MG63 (cell line): Measurements from ENCODE around the gene TRMU. TPM values are rescaled to one million over a fixed set of nuclear protein-coding genes. Genes with fewer than 3 reads are reported as not detected.
"Not testable (repeated sequence)": the region's sequence is repeated elsewhere in the genome, so short reads cannot be mapped to it uniquely, and the experiment has no call there.

Source experiments
- DNase-seq: peaks from one replicate; pipeline ENCODE4 v3.0.0-alpha.2; 2020
- H3K27me3 ChIP-seq: fragments of 250-450 bp; sonication (Bioruptor Pico); 2 replicates; pipeline ENCODE4 v1.5.1; 2020; ENCODE audit warnings: mild to moderate bottlenecking, moderate library complexity
- H3K36me3 ChIP-seq: fragments of 250-450 bp; sonication (Bioruptor Pico); 2 replicates; pipeline ENCODE4 v1.5.1; 2020; ENCODE audit warnings: mild to moderate bottlenecking, moderate library complexity
- H3K4me3 ChIP-seq: fragments of 250-450 bp; sonication (Bioruptor Pico); 2 replicates; pipeline ENCODE4 v1.5.1; 2020; ENCODE audit warnings: mild to moderate bottlenecking, moderate library complexity
- H3K9me3 ChIP-seq: fragments of 250-450 bp; sonication (Bioruptor Pico); 2 replicates; pipeline ENCODE4 v1.5.1; 2020; ENCODE audit warnings: mild to moderate bottlenecking, moderate library complexity
- total RNA-seq: library from RNA; depleted of rRNA; stranded (reverse); fragments of >200 nt; shearing (Covaris generic); gene quantifications from 2 replicates; pipeline ENCODE4 v1.2.3, GENCODE V29; 2014; ENCODE audit warnings: low replicate concordance

Gene TRMU
- total RNA-seq, 1 experiment from 2014 or later, result 53.9 TPM

DNA sequence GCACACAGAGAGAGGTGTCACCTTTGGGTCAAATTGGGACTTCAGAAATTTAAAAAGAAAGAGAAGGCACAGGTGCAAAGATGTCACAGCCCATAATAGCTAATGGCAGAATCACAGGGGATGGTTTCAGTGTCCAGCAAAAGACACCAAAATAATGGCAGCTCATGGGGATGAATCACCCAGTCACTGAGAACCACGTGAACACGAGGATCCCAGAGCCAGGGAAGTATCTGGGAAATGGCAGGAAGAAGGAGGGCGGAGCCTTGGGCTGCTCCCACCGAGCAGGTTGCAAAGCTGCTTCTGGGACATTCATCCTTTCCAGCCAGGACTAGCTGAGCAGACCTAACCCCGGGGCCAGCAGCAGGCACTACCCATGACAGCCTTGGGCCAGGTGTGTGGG is 45.6 kb downstream of the TRMU start:
- H3K9me3 ChIP-seq, result no peaks in the 10 kb centered on the region
- DNase-seq, result peak; percentile 24
- no peaks in the 10 kb centered on the region for H3K27me3 ChIP-seq
- H3K4me3 ChIP-seq, result no peak overlapping the region
- H3K36me3 ChIP-seq, result no peaks in the 10 kb centered on the region

DNA sequence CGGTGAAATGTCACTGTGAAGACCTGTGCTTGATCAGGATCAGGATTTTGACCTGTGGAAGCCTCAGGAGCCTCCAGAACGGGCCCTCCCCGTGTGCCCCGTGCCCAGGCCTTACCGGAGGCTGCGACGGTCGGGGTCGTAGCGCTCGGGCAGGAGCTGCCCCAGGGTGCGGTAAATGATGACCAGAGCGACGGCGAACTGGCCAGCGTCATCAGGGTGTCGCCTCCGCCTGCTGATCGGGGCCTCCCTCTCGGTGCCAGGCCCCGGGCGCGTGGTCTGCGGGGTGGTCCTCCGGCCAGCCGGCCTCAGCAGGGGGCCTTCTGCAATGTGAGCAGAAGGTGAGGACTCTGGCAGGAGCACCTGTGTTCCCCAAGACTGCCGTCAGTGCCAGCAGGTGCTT is 46.2 kb downstream of the TRMU start:
- Histone ChIP-seq H3K9me3 (no peaks in the 10 kb centered on the region), H3K4me3 (no peak overlapping the region), H3K36me3 (no peaks in the 10 kb centered on the region), H3K27me3 (no peaks in the 10 kb centered on the region)
- DNase-seq, result no peak

DNA sequence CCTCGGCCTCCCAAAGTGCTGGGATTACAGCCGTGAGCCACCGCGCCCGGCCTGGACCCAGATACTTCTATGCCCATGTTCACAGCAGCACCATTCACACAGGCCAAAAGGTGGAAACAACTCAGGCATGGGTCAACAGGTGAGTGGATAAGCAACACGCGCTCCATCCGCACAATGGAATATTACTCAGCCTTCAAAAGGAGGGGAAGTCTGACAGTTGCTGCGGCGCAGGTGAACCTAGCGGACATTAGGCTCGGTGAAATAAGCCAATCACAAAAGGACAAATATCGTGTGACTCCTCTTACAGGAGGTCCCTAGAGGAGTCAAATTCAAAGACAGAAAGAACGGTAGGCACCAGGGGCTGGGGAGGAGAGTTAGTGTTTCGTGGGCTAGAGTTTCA is 47.0 kb downstream of the TRMU start:
- Histone ChIP-seq H3K36me3 (no peaks in the 10 kb centered on the region), H3K27me3 (no peaks in the 10 kb centered on the region), H3K9me3 (no peaks in the 10 kb centered on the region), H3K4me3 (no peak overlapping the region)
- DNase-seq, result no peak

DNA sequence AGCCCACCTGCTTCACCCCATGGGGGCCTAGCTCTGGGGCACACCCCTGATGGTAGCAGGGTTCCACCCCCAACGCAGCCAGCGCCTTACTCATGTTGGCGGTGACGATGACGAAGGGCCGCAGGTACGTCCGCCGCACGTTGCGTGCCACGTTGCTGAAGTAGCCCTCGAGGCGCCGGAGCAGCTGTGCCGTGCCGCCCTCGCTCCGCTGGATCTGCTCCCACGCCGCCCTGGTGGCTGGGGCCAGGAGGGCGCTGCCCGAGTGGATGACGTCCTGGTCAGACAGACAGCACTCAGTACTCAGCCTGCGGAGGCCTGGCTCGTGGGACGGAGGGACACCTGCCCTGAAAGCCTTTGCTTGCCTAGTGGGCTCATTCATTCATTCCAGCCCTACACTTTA is 50.8 kb downstream of the TRMU start:
- no peaks in the 10 kb centered on the region for H3K27me3 ChIP-seq
- no peak for DNase-seq
- no peaks in the 10 kb centered on the region for H3K9me3 ChIP-seq
- H3K4me3 ChIP-seq, result no peak overlapping the region
- H3K36me3 ChIP-seq, result no peaks in the 10 kb centered on the region

DNA sequence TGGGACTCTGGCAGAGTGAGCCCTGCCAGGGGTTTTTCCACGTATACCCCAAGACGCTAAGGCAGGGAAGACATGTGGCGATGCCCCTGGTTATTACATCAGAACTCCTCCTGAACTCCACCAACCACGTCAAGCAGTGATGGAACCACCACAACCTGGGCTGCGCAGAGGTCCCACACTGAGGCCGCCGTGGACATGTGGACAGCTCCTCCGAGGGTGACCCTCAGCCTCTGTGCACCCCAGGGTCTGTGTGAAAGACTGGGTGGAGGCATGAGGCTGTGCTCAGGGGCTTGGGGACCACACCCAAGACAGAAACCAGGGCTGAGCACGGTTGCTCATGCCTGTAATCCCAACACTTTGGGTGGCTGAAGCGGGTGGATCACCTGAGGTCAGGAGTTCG is 52.2 kb downstream of the TRMU start:
- Histone ChIP-seq H3K4me3 (no peak overlapping the region), H3K9me3 (no peaks in the 10 kb centered on the region), H3K27me3 (no peaks in the 10 kb centered on the region), H3K36me3 (no peaks in the 10 kb centered on the region)
- DNase-seq, result no peak

DNA sequence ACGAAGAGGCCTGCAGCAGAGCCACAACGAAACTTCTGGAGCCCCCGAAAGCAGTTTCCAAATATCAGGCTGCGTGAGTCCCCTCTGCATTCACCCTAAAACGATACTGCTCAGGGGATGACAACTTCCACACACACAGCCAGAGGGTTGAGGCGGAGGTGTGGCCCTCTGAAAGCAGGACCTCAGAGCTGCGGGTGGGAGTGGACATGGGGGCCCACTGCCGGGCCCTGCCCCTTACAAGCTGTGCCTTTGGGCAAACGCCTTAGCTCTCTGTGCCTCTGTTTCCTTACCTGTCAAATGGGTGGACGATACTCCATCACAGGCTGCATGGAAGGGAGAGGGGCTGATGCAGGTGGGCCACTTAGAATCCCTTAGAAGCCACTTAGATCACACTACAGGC is 53.1 kb downstream of the TRMU start:
- DNase-seq, result no peak
- Histone ChIP-seq H3K4me3 (no peak overlapping the region), H3K36me3 (no peaks in the 10 kb centered on the region), H3K27me3 (no peaks in the 10 kb centered on the region), H3K9me3 (no peaks in the 10 kb centered on the region)

DNA sequence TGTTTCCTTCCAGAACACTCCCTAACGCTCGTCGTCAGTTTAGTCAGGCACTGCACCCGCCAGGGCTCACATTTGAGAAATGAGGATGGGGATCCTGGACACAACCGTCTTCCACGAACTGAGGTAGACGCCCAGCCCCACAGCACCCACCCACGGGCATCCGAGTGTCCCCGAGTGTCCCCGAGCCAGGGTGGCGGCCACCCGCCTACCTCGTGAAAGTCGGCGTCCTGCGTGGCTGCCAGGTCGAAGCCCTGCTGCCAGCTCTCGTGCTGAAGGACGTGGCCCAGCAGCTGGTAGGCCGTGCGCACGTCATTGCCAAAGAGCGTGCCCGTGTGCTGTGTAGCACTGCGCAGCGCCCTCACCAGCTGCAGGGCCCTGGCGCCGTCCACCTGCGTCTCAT is 53.6 kb downstream of the TRMU start:
- H3K4me3 ChIP-seq, result no peak overlapping the region
- no peak for DNase-seq
- H3K27me3 ChIP-seq, result no peaks in the 10 kb centered on the region
- no peaks in the 10 kb centered on the region for H3K9me3 ChIP-seq
- H3K36me3 ChIP-seq, result no peaks in the 10 kb centered on the region

DNA sequence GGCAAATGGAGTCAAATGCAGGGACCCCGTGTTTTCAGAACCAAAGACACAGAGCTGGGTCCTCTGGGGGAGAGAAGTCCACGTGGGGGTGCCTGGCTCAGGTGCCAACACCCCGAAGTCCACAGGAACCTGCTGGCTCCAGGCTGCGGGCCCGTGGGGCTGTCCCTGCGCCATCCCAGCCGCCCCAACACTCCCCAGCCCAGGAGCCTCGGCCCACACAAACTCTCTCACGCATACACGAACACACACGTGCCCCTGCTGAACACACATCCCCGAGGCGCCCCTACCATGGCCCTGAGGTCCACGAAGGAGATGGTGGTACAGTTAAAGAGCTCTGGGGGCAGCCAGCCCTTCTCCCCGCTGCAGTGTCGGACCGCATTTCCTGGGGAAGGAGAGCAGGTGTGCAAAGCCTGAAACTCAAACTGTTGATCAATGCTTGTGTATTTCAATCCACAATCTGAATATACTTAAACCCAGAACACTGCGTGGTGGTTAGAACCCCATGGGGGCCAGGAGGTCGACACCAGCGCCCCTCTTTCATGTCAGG is 54.7 kb downstream of the TRMU start:
- no peak for DNase-seq
- H3K4me3 ChIP-seq, result no peak overlapping the region
- no peaks in the 10 kb centered on the region for H3K9me3 ChIP-seq
- H3K36me3 ChIP-seq, result no peaks in the 10 kb centered on the region
- H3K27me3 ChIP-seq, result no peaks in the 10 kb centered on the region

DNA sequence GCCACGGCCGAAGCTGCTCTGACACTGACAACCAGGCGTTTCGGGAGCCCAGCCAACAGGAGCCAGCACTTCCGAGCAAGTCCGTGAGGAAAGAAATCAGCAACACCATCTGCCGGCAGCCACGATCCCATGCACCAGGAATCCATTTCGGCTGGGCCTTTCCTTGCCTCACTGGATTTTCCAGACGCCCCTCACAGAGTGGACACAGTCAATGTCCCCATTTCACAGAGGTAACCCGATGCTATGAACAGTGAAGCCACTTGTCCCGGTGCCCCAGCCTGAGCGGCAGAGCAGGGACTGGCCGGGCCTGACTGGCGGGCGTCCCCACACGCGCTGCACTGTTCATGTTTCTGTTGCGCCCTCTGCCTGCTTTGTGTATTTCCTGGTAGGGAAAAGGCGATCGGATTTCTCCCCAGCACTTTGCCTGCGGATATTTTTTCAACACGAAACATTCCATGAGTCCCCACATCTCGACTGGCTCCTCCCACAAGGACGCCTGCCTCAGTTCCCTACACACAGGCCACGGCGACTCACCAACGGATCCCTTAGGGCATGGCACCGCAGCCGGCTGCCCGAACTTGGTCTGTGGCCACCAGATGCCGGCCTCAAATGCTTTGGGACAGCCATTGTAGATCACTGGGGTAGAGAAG is 55.3 kb downstream of the TRMU start:
- H3K9me3 ChIP-seq, result no peaks in the 10 kb centered on the region
- DNase-seq, result peak; percentile 68
- no peaks in the 10 kb centered on the region for H3K27me3 ChIP-seq
- no peak overlapping the region for H3K4me3 ChIP-seq
- H3K36me3 ChIP-seq, result no peaks in the 10 kb centered on the region

DNA sequence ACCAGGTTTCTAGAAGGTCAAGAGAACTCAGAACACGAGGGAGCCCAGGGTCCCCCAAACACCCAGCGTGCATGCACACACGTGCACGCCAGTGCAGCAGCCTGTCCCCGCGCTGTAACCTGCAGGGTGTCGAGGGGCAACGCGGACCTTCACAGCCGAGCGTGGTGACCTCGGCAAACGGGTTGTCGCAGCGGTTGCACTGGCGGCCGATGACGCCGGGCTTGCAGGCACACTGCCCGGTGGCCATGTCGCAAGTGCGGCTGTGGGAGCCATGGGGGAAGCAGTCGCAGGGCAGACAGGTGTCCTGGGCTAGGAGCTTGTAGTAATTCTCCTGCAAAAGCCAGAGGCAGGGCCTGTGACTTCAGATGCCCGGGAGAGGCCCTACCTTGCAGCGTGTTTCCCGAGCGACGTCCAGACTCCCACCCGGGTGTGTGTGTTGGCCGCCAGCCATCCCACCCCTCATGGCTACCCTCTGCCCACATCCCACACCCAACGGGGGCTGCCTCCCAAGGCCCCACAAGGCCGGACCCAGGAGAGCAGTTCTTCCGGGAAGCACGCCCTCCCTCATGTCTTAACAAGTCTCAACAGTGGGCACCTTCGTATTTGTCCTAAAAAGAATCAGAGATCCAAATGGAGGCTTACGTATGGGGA is 56.1 kb downstream of the TRMU start:
- Histone ChIP-seq H3K27me3 (no peaks in the 10 kb centered on the region), H3K36me3 (no peaks in the 10 kb centered on the region), H3K9me3 (no peaks in the 10 kb centered on the region), H3K4me3 (no peak overlapping the region)
- no peak for DNase-seq

DNA sequence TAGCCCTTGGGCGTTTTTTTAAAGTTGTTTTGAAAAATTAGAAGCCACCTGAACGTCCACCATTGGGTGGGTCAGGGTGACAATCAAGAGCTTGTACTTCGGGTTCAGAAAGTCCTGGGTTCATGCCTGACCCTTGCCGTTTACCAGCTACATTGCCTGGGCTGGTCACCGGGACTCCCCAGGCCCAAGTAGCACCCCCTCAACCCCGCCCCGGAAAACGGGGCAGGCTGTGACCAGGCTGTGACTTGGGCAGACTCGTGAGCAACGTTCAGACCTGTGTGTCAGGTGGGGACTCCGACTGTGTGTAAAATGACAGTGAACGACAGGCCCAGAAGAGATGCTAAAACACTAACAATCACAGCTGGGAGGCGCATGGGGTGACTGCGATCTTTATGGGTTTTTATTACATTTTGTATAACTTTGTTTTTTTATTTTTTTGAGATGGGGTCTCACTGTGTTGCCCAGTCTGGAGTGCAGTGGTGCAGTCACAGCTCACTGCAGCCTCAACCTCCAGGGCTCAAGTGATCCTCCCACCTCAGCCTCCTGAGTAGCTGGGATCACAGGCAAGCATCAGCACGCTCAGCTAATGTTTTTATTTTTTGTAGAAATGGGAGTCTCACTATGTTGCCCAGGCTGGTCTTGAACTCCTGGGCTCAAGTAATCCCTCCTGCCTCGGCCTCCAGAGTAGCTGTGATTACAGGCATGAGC is 56.8 kb downstream of the TRMU start:
- Histone ChIP-seq H3K27me3 (no peaks in the 10 kb centered on the region), H3K4me3 (no peak overlapping the region)

DNA sequence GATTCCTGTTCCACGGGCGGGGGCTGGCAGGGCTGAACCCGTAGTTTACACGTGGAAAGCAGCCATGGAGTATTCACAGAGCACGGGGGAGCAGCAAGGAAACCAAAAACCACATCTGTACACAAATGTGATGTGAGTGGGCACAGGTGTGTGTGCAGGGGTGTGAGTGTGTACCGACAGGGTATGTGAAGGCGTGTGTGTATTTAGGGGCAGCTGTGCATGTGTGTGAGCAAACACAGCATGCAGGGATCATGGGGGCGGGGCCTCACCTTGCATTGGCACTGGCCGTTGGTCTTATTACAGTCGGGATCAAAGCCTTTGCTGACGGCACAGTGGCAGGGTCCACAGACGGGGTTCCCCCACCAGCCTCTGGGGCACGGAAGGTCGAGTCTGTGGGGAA is 58.4 kb downstream of the TRMU start:
- Histone ChIP-seq H3K36me3 (no peaks in the 10 kb centered on the region), H3K9me3 (no peaks in the 10 kb centered on the region), H3K4me3 (no peak overlapping the region), H3K27me3 (no peaks in the 10 kb centered on the region)
- no peak for DNase-seq

More for the DNA sequence above, 56.8 kb downstream of the TRMU start:
- Histone ChIP-seq H3K9me3 (no peaks in the 10 kb centered on the region), H3K36me3 (no peaks in the 10 kb centered on the region)
- no peak for DNase-seq

DNA sequence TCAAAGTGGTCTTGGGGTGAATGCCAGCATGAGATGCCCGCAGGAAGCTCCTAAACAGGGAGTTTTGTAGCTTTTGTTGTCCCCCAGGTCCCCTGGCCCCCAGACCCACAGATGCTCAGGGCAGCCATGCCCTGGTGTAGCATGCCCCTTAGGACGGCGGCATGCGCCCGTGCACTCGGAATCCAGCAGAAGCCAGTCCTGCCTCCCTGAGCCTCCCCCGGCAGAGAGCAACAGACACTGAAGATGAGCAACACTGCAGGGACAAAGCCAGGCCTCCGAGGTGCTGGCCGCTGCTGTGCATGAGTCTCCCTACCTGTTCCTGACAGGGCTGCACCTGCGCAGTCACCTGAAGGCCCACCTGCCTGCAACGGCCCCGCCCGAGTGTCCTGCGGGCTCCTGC is 59.1 kb downstream of the TRMU start:
- Histone ChIP-seq H3K27me3 (no peaks in the 10 kb centered on the region), H3K4me3 (no peak overlapping the region), H3K36me3 (no peaks in the 10 kb centered on the region), H3K9me3 (no peaks in the 10 kb centered on the region)
- DNase-seq, result no peak

DNA sequence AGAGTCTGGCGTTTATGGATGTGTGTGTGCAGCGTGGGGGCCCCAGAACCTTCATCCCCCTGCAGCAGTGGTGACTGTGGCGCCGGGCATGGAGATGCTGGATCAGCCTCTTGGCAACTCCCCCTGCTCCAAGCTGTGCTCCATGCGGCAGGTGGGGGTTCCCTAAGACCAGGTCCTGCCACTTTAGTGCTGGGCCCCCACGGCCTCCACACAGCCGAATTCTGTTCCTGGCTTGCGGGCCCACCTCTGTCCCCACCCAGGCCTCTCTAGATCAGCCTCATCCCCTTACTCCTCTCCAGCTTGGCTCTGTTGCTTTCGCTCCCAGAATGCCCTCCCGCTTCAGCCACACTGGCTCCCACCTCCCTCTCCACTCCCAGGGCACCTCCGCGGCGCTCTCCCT is 59.6 kb downstream of the TRMU start:
- Histone ChIP-seq H3K4me3 (no peak overlapping the region), H3K36me3 (no peaks in the 10 kb centered on the region), H3K27me3 (no peaks in the 10 kb centered on the region), H3K9me3 (no peaks in the 10 kb centered on the region)
- DNase-seq, result no peak

DNA sequence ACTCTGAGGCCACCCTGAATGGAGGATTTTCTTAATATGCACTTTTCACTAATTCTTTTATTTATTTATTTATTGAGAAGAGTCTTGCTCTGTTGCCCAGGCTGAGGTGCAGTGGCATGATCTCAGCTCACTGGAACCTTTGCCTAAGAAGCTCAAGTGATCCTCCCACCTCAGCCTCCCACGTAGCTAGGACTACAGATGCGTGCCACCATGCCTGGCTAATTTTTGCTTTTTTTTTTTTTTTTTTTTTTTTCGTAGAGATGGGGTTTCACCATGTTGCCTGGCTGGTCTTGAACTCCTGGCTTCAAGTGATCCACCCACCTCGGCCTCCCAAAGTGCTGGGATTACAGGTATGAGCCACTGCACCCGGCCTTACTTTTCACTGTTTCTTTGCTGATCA is 61.5 kb downstream of the TRMU start:
- DNase-seq, result not testable (repeated sequence)

DNA sequence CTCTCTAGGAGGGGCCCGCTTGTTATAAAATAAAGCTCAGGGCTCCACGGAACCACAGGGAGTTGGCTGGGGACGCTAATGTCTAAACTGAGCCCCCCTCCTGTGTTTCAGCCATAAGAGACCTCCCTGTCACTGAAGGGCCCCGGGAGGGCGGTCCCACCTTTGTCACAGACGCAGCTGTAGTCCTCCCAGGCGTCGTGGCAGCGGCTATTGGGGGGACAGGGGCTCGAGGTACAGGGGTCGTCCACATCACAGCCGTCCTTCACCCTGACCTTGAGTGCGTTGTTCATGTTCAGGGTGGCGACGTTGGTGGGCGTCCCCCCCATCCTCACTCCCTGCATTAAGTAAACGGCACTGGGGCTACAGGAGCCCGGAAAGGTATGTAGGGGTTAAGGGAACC is 62.0 kb downstream of the TRMU start:
- no peak overlapping the region for H3K4me3 ChIP-seq
- no peaks in the 10 kb centered on the region for H3K9me3 ChIP-seq
- no peaks in the 10 kb centered on the region for H3K27me3 ChIP-seq
- H3K36me3 ChIP-seq, result no peaks in the 10 kb centered on the region
- DNase-seq, result no peak

More for the DNA sequence above, 61.5 kb downstream of the TRMU start:
- not testable (repeated sequence) for H3K4me3 ChIP-seq, H3K9me3 ChIP-seq, H3K36me3 ChIP-seq, H3K27me3 ChIP-seq

DNA sequence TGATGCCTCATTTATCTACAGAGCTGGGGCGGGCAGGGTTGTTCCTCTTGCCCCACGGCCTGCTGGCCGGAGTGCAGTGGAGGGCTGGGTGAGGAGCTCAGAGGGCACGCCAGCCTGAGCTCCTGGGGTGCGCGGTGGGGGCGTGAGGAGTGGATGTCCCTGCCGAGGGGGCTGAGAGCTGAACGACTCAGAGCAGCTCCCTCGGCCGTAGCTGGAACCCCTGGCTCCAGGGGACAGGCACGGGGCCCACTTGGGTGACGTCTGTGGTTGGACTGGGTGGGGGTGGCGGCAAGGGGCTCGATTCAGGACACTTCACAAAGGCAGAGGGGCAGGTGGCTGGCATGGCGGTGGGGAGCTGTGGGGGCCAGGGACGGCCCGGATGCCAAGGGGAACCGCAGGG is 62.4 kb downstream of the TRMU start:
- H3K9me3 ChIP-seq, result no peaks in the 10 kb centered on the region
- H3K27me3 ChIP-seq, result no peaks in the 10 kb centered on the region
- H3K4me3 ChIP-seq, result no peak overlapping the region
- H3K36me3 ChIP-seq, result no peaks in the 10 kb centered on the region
- no peak for DNase-seq
